ENCODE results near the gene GRIK1. TPM values are rescaled to one million over a fixed set of nuclear protein-coding genes. Genes with fewer than 3 reads are reported as not detected.

The GRIK1 gene
- total RNA-seq, 2 donors from 2014 or later: 0.11 TPM; not detected in 1

DNA sequence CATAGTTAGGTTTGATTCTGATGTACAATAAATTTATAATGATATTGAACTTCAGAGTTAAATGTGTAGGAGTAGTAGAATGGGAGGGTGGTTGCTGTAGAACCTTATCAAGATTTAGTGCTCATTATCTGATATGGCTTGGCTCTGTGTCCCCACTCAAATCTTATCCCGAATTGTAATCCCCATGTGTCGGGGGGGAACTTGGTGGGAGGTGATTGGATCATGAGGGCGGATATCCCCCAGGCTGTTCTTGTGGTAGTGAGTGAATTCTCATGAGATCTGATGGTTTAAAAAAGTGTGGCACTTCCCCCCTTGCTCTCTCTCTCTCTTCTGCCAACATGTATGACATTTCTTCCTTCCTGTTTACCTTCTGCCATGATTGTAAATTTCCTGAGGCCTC, 265.5 kb downstream of the GRIK1 start:
- H3K27ac ChIP-seq: no peak overlapping the region
- H3K4me1 ChIP-seq: no peaks in the 10 kb centered on the region
- no peaks in the 10 kb centered on the region for H3K36me3 ChIP-seq
- intact Hi-C loops (cut with DNase I): no loop called here
- no peaks in the 10 kb centered on the region for H3K27me3 ChIP-seq
- no peak overlapping the region for H3K9ac ChIP-seq (ENCODE audit: low read depth in 2 of 2, low read length in 2 of 2)
- no peak overlapping the region for H3K4me3 ChIP-seq
- no peak for DNase-seq
- TF ChIP-seq, protein P1, sequence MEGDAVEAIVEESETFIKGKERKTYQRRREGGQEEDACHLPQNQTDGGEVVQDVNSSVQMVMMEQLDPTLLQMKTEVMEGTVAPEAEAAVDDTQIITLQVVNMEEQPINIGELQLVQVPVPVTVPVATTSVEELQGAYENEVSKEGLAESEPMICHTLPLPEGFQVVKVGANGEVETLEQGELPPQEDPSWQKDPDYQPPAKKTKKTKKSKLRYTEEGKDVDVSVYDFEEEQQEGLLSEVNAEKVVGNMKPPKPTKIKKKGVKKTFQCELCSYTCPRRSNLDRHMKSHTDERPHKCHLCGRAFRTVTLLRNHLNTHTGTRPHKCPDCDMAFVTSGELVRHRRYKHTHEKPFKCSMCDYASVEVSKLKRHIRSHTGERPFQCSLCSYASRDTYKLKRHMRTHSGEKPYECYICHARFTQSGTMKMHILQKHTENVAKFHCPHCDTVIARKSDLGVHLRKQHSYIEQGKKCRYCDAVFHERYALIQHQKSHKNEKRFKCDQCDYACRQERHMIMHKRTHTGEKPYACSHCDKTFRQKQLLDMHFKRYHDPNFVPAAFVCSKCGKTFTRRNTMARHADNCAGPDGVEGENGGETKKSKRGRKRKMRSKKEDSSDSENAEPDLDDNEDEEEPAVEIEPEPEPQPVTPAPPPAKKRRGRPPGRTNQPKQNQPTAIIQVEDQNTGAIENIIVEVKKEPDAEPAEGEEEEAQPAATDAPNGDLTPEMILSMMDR (IDR thresholded peaks at IDR 0.05): no peak
- no peaks in the 10 kb centered on the region for H3K9me3 ChIP-seq

DNA sequence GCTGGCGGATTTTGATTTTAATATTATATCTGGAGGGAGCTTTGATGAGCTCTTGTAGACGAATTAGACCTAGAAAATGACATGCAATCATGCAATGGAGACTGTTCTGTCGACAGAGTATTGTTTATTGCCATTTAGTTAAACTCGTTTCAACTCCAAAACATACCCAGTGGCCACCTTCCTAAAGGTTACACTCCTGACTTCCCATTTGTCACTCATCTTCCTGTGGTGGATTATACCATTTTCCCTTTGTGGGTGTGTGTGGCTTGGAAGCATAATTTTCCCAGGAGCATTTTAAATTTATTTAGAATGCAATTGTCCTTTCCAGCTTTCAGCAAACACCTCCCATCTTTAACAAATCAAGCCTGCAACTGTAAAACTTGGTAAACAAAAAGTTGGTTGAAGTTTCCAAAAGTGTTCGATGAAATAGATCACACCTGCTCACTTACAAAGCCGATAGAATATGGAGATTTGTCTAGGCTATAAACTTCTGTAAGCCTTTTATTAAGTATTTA, 266.6 kb downstream of the GRIK1 start:
- TF ChIP-seq, protein P1 (IDR thresholded peaks at IDR 0.05): no peak
- intact Hi-C loops (cut with DNase I): no loop called here
- Histone ChIP-seq H3K27ac (no peak overlapping the region), H3K9me3 (no peaks in the 10 kb centered on the region), H3K9ac (ENCODE audit: low read depth in 2 of 2, low read length in 2 of 2) (no peak overlapping the region), H3K4me3 (no peak overlapping the region), H3K4me1 (no peaks in the 10 kb centered on the region), H3K36me3 (no peaks in the 10 kb centered on the region), H3K27me3 (no peaks in the 10 kb centered on the region)
- no peak for DNase-seq

DNA sequence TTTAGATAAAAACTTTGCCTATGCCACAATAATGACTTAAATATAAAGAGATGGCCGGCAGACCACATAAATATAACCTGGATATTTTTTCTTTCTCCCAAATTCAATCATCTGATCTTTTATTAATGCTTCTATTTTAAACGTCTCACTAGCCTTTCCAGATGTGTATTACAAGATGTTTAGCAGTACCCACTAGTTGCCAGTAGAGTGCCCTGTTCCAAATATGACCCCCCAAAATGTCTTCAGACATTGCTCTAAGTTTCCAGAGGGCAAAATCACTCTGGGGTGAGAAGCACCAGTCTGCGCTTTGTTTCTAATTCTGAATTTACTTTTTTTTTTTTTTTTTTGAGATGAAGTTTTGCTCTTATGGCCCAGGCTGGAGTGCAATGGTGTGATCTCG, 268.1 kb downstream of the GRIK1 start:
- no peak overlapping the region for H3K27ac ChIP-seq
- TF ChIP-seq, protein P1 (IDR thresholded peaks at IDR 0.05): no peak
- H3K9ac ChIP-seq (ENCODE audit: low read depth in 2 of 2, low read length in 2 of 2): no peak overlapping the region
- H3K9me3 ChIP-seq: no peaks in the 10 kb centered on the region
- H3K36me3 ChIP-seq: no peaks in the 10 kb centered on the region
- H3K4me3 ChIP-seq: no peak overlapping the region
- intact Hi-C loops (cut with DNase I): no loop called here
- H3K27me3 ChIP-seq: no peaks in the 10 kb centered on the region
- H3K4me1 ChIP-seq: no peaks in the 10 kb centered on the region
- DNase-seq: no peak

DNA sequence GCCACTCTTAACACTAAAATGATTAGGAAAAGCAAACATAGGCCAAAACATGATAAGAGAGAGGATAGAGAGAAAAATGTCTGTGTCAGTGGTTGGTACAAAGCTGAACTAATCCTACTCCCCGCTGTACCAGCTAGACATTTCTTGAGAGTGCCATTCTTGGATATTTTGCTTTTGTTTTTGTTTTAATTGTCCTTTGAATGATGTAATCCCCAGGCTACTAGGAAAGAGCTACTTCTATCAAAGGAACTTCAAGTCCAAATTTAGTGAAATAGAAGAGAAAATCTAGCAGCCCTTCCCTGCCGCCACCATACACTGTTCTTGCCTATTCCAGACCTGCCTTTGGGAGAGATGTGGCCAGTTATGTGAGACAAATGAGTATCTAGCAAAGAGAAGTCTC, 269.6 kb downstream of the GRIK1 start:
- no peaks in the 10 kb centered on the region for H3K36me3 ChIP-seq
- no peak for DNase-seq
- H3K9me3 ChIP-seq: no peaks in the 10 kb centered on the region
- no peak overlapping the region for H3K9ac ChIP-seq (ENCODE audit: low read depth in 2 of 2, low read length in 2 of 2)
- H3K27ac ChIP-seq: no peak overlapping the region
- TF ChIP-seq, protein P1 (IDR thresholded peaks at IDR 0.05): no peak
- H3K27me3 ChIP-seq: no peaks in the 10 kb centered on the region
- no peak overlapping the region for H3K4me3 ChIP-seq
- intact Hi-C loops (cut with DNase I): no loop called here
- H3K4me1 ChIP-seq: no peaks in the 10 kb centered on the region

DNA sequence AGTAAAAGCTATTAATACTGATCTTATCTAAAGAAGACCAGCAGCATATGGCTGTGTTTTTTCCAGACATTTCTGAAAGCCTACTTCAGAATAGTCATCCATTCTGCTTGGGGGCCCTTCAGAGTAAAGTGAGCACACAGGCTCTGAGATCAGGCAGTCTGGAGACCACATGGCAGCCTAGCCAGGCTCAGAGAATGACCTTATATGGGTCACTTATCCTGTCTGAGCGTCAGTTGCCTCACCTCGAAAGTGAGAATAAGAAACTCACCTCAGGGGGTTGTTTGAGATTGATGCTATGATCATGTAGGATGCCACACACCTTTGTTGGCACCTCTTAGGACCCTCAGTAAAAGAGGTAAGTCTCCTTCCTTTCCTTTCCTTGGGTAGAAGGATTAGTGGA, 270.4 kb downstream of the GRIK1 start:
- no peak overlapping the region for H3K4me3 ChIP-seq
- H3K27me3 ChIP-seq: no peaks in the 10 kb centered on the region
- TF ChIP-seq, protein P1 (IDR thresholded peaks at IDR 0.05): no peak
- DNase-seq: no peak
- intact Hi-C loops (cut with DNase I): no loop called here
- no peak overlapping the region for H3K27ac ChIP-seq
- H3K9me3 ChIP-seq: no peaks in the 10 kb centered on the region
- no peak overlapping the region for H3K9ac ChIP-seq (ENCODE audit: low read depth in 2 of 2, low read length in 2 of 2)
- no peaks in the 10 kb centered on the region for H3K4me1 ChIP-seq
- H3K36me3 ChIP-seq: no peaks in the 10 kb centered on the region

Measured in colonic mucosa (tissue), 4 donors.